Measurements from ENCODE around the gene PDGFA.

Gene PDGFA

GRCh38 chr7:491292-491957 lies 28.2 kb downstream of the PDGFA start:
- no peak for DNase-seq (ENCODE audit: low read depth in 2 of 2)

- no peak for DNase-seq (ENCODE audit: low read depth in 2 of 2)
Measured at GRCh38 chr7:490461-491291, 29.0 kb downstream of the PDGFA start.

- DNase-seq (ENCODE audit: low read depth in 2 of 2): no peak
Measured at GRCh38 chr7:489876-490275, 29.8 kb downstream of the PDGFA start.

DNA sequence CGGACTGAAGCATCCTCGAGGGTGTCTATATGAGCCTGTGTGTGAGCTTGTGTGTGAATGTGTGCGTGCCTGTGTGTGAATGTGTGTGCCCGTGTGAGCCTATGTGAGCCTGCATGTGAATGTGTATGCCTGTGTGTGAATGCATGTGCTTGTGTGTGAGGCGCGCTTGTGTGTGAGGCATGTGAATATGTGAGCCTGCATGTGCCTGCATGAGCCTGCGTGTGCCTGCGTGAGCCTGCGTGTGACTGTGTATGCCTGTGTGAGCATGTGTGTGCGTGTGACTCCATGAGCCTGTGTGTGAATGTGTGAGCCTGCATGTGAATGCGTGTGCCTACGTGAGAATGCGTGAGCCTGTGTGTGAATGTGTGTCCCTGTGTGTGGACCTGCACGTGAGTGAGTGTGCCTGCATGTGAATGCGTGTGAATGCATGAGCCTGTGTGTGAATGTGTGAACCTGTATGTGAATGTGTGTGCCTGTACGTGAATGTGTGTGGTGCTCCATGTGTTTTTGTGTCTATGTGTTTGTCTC lies 33.4 kb downstream of the PDGFA start:
- DNase-seq (ENCODE audit: low read depth in 2 of 2): no peak

DNA sequence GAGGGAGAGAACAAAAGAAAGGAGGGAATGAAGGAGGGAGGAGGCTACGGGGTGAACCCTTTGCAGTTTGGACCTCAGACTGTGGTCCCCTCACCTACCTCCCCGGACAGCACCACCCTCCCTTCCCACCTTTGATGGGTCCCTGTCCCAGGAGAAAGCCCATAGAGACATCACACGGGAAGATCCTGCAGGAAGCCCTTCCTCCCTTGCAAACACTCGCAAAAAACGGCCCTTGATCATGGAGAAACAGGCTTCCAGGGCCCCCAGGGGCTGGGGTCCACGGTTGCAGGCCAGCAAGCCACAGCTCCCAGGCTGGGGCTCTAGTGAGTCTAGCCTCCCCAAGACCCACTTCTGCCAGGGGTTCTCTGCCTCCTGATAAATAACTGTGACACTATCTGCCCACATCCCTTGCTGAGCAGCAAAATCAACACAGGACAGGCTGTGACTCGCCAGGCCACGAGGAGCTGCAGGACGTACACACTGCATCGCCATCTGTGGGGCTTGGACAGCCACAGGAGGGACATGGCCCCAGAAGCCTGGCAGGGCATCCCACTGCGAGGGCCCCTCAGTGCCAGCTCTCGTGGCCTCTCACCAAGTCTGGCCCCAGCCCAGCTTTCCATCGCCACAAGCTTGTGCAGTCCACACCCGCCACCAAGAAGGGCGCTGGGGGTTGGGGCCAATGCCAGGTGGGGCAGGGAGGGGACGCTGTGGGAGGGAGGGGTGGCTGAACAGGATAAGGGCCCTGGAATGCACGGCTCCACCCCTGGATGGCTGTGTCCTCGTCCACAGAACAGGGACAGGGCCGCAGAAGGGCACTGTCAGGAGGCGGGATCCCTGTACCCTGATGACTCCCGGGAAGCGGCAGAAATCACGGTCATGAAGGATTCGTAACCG lies 34.2 kb downstream of the PDGFA start:
- no peak for DNase-seq (ENCODE audit: low read depth in 2 of 2)

DNA sequence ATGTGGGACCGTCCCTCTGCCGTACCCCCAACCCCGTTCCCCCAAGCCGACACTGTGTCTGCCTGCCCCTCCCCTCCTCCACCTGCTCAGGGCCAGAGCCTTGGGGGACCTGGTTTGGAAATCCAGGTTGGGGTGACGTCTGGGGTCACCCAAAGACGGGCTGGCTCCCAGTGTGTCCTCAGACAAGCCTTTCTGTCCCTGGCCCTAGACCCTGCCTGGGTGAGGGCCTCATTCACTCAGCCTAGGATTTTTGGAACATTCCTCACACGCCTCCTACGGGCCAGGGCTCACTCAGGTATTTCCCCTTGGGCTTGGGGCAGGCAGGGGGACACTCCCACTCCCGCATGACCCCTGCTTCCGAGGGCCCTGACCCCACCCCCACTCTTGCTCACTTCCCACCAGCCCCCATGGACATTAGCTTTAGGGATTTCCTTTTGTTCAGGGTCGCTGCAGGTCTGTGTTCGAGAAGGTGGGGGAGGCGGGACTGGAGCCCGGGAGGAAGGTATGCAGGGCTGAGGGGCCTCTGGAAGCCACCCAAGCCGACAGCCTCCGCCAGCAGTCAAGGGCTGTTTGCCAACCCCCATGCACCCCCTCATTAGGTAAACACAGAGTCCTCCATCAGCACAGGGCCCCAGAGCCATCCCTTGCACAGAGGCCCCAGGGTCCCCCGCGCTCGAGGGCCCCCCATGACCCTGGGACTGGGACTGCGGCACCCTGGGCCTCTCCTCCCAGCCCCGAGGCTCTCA lies 35.1 kb downstream of the PDGFA start:
- DNase-seq (ENCODE audit: low read depth in 2 of 2): no peak

DNA sequence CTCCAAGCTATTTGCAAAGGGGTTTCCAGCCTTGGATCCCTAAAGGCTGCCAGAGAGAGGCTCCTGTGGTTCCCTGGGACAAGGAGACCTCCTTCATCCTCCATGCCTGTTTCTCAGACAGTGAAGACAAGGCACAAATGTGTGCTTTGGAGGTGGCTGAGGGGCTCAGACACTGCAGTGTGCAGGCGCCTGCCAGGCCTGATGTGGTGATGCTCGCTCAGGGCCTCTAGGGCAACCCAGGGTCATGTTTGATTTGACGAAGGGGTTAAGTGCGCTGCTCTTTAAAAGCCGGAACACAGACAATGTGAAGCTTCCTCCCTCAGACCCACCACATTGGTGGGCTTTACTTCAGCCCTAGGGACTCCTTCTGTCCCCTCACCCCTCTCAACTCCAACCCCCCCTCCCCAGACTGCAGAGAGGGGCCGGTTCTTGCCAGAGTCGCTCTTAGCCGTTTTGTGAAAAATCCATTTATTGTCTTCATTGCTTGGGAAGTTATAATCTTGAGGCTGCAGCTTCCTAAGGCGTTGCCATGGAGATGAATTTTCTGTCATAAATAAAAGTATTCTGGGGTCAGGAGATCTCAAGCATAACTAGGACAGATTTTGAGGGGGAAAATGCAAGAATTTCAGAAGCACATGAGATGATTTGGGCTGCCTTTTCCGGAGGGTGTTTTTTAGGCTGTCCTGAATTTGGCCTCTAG lies 35.8 kb downstream of the PDGFA start:
- DNase-seq (ENCODE audit: low read depth in 2 of 2): no peak

- DNase-seq (ENCODE audit: low read depth in 2 of 2): no peak
Measured at GRCh38 chr7:482521-483083, 37.0 kb downstream of the PDGFA start.

DNA sequence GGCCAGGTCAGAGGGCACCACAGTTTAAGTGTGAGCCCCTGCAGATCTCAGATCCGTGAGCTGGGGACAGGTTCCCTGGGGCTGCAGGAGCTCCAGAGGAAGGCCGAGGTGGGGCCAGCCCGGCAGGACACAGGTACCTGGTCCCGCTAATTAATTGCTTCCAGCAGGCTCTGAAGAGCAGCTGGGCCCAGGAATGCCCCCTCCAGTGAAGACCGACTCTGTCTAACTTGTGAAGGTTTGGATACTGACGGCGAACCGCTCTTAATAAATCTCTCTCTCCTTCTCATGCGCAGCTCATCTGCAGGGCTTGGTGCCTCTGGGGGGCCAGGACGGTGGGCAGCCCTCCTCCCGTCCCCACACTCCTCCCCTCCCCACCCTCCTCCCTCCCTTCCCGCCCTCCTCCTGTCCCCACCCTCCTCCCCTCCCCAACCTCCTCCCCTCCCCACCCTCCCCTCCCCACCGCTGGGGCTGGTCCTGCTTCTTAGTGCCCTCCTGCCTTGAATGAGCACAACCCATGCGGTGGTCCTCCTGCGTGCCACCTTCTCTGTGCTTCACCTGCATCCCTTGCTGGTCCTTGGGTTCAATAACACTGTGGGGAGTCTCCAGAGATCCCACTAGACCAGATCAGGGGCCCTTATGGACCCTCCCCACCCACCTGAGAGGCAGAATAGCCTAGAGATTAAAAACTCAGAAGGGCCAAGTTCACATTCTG lies 38.3 kb downstream of the PDGFA start:
- DNase-seq (ENCODE audit: low read depth in 2 of 2): no peak

- no peak for DNase-seq (ENCODE audit: low read depth in 2 of 2)
Measured at GRCh38 chr7:480531-481218, 39.0 kb downstream of the PDGFA start.

DNA sequence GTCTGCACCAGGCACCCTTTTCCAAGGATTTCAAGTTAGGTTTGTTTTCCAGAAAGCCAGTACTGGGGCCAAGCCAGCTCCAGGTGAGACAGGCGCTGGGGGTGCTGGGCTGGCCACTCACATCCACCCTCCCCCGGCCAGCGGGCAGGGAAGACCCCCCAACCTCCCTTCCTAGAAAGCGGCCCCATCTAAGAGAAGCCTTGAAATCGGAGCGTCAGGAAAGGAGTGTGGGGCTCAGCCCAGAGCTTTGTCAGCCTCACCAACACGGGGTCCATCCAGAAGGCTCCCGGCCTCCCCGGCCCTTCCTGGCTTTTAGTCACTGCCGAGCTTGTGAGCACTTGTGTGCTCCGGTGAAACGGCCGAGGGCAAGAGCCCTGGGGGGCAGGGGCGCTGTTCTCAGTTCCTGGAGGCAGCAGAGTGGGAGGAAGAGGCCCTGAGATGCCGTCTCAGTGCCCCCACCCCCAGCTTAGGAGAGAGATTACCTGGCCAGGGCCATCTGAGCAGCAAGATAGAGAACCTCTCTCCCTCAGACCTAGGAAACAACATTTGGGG lies 39.6 kb downstream of the PDGFA start:
- no peak for DNase-seq (ENCODE audit: low read depth in 2 of 2)

DNA sequence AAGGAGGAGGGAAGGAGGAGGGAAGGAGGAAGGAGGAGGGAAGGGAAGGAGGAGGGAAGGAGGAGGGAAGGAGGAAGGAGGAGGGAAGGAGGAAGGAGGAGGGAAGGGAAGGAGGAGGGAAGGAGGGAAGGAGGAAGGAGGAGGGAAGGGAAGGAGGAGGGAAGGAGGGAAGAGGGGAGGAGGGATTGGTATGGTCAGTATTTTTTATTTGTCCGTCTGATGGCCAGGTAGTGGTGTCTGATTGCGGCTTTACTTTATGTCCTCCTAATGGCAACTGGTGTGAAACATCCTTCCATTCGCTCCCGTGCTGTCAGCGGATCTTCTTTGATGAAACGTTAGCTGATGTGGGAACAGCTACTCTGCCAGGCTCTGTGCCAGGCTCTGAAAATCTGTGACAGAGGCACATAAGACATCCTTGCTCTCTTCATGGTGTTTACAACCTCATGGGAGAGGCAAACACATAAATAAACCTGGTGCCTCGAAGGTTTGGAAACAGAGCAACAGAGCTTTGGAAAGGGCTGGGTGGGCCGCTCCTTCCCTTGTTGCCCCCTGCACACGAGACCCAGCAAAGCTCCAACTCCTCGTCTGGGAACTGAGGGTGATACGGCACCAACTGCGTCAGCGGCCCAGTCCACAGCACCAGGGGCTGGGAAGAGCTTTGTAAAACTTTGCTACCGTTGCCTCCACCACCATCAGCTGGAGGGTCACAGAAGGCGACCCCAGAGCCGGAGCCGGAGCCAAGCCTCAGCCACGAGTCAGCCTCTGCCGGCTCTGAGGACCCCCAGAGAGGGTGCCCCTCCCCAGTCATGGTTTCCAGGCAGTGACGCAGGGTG lies 40.3 kb downstream of the PDGFA start:
- no peak for DNase-seq (ENCODE audit: low read depth in 2 of 2)

DNA sequence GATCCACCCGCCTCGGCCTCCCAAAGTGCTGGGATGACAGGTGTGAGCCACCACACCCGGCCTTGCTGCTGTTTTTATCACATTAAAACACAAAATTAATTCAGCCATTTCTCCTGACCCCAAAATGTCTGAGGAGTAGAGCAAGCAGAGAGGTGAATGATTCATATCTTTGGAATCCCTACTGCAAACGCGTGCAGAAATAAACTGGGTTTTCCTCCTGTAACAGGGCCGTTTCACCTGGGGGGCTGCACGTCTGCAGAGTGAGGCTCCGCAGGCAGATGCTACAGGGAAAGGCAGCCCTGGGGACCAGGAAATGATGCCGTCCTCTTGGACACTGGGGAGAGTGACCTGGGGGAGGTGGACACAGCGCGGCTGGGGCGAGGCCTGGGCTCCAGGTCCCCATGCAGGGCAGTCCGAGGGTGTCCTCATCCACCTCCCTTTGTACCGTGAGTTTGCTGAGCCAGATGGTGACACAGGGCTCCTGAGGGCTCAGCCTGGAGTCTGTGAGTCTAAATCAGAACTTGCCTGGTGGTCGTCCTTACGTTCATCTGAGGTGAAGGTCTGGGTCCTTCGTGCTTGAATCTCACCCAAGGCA lies 41.9 kb downstream of the PDGFA start:
- DNase-seq (ENCODE audit: low read depth in 2 of 2): no peak

- DNase-seq (ENCODE audit: low read depth in 2 of 2): no peak
Measured at GRCh38 chr7:476736-477360, 42.8 kb downstream of the PDGFA start.

GRCh38 chr7:475951-476441 lies 43.6 kb downstream of the PDGFA start:
- DNase-seq (ENCODE audit: low read depth in 2 of 2): no peak

DNA sequence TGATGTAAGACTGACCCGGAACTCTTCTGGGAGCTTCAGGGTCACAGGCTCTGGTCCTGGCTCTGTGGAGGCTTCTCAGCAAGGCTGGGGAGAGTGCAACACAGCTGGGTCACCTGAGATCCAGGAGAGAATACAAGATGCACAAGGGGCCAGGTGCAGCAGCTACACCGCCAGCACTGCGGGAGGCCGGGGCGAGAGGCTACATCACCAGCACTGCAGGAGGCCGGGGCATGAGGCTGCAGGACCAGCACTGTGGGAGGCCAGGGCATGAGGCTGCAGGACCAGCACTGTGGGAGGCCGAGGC lies 44.3 kb downstream of the PDGFA start:
- DNase-seq (ENCODE audit: low read depth in 2 of 2): no peak
